WTC11 (cell line): Measurements from ENCODE around the gene PIK3C3. TPM values are rescaled to one million over a fixed set of nuclear protein-coding genes. Genes with fewer than 3 reads are reported as not detected.

Experiments used
- ARID4B ChIP-seq: sonication (generic); formaldehyde crosslinking; IDR thresholded peaks from 2 replicates; pipeline ENCODE4 v1.8.0; 2023; ENCODE audit warnings: missing genetic modification reagents, mild to moderate bottlenecking, borderline replicate concordance
- CBFB ChIP-seq: sonication (generic); formaldehyde crosslinking; IDR thresholded peaks from 2 replicates; pipeline ENCODE4 v1.8.1; 2022; ENCODE audit warnings: mild to moderate bottlenecking, low read depth, missing genetic modification reagents
- CTCF ChIP-seq: fragments of 200-600 bp; IDR thresholded peaks from 2 replicates; pipeline ENCODE4 v1.8.0; 2022; ENCODE audit warnings: antibody characterized with exemption
- JUN ChIP-seq: sonication (generic); formaldehyde crosslinking; IDR thresholded peaks from 2 replicates; pipeline ENCODE4 v1.8.0; 2023; ENCODE audit warnings: mild to moderate bottlenecking, missing genetic modification reagents
- KAT7 ChIP-seq: sonication (generic); formaldehyde crosslinking; IDR thresholded peaks from 2 replicates; pipeline ENCODE4 v1.8.1; 2023; ENCODE audit warnings: missing genetic modification reagents, mild to moderate bottlenecking, borderline replicate concordance
- PRRX2 ChIP-seq: fragments of 250-450 bp; sonication (Bioruptor Pico); IDR thresholded peaks from 2 replicates; pipeline ENCODE4 v1.8.0; 2021; ENCODE audit warnings: mild to moderate bottlenecking
- SMAD4 ChIP-seq: sonication (generic); formaldehyde crosslinking; IDR thresholded peaks from 2 replicates; pipeline ENCODE4 v1.8.0; 2022; ENCODE audit warnings: mild to moderate bottlenecking, missing genetic modification reagents
- SP1 ChIP-seq: sonication (generic); formaldehyde crosslinking; conservative IDR thresholded peaks from 2 replicates; pipeline ENCODE4 v1.8.1; 2022; ENCODE audit warnings: missing genetic modification reagents
- ZMAT4 ChIP-seq: fragments of 250-450 bp; sonication (Bioruptor Pico); IDR thresholded peaks from 2 replicates; pipeline ENCODE4 v1.9.0; 2021; ENCODE audit warnings: mild to moderate bottlenecking
- total RNA-seq: library from RNA; stranded (reverse); gene quantifications from 3 replicates; pipeline ENCODE4 v1.2.3, GENCODE V29; 2021
- TF ChIP-seq, protein P1 (sequence below): fragments of 250-450 bp; sonication (Bioruptor Pico); IDR thresholded peaks from 2 replicates; pipeline ENCODE4 v1.9.0; 2021; ENCODE audit warnings: mild to moderate bottlenecking, borderline replicate concordance
- TF ChIP-seq, protein P2 (sequence below): sonication (generic); formaldehyde crosslinking; IDR thresholded peaks from 2 replicates; pipeline ENCODE4 v1.8.1; 2023; ENCODE audit warnings: mild to moderate bottlenecking, moderate library complexity, missing genetic modification reagents
- TF ChIP-seq, protein P3 (sequence below): sonication (generic); formaldehyde crosslinking; IDR thresholded peaks from 2 replicates; pipeline ENCODE4 v1.8.1; 2022; ENCODE audit warnings: low read depth, mild to moderate bottlenecking, moderate library complexity, missing genetic modification reagents, borderline replicate concordance

PIK3C3 gene
- total RNA-seq, 1 experiment from 2014 or later = 40.4 TPM

DNA sequence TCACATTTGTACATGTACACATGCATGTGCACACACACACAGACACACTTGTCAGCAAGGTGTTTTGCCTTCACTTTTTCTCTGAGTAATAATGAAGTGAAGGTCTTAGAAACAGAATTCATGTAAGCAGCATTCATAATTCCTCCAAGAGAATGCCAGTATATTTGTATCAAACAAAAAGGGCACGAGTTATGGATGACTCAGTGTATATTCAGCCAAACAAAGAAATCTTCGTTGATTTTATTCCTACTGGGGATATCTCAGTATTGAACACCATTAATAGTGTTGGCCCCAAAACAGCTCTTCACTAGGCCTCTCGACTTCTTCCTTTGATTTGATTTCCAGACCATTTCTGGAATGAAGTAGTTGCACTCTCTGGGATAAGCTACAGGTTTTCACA is 125.3 kb downstream of the PIK3C3 start (continued):
- TF ChIP-seq, protein P1, sequence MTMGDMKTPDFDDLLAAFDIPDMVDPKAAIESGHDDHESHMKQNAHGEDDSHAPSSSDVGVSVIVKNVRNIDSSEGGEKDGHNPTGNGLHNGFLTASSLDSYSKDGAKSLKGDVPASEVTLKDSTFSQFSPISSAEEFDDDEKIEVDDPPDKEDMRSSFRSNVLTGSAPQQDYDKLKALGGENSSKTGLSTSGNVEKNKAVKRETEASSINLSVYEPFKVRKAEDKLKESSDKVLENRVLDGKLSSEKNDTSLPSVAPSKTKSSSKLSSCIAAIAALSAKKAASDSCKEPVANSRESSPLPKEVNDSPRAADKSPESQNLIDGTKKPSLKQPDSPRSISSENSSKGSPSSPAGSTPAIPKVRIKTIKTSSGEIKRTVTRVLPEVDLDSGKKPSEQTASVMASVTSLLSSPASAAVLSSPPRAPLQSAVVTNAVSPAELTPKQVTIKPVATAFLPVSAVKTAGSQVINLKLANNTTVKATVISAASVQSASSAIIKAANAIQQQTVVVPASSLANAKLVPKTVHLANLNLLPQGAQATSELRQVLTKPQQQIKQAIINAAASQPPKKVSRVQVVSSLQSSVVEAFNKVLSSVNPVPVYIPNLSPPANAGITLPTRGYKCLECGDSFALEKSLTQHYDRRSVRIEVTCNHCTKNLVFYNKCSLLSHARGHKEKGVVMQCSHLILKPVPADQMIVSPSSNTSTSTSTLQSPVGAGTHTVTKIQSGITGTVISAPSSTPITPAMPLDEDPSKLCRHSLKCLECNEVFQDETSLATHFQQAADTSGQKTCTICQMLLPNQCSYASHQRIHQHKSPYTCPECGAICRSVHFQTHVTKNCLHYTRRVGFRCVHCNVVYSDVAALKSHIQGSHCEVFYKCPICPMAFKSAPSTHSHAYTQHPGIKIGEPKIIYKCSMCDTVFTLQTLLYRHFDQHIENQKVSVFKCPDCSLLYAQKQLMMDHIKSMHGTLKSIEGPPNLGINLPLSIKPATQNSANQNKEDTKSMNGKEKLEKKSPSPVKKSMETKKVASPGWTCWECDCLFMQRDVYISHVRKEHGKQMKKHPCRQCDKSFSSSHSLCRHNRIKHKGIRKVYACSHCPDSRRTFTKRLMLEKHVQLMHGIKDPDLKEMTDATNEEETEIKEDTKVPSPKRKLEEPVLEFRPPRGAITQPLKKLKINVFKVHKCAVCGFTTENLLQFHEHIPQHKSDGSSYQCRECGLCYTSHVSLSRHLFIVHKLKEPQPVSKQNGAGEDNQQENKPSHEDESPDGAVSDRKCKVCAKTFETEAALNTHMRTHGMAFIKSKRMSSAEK (CRISPR knock-in tag) = no peak
- TF ChIP-seq JUN (CRISPR knock-in tag) = no peak
- TF ChIP-seq ZMAT4 (CRISPR knock-in tag) = no peak
- no peak for TF ChIP-seq KAT7
- TF ChIP-seq CBFB (CRISPR knock-in tag) = no peak
- TF ChIP-seq, protein P2, sequence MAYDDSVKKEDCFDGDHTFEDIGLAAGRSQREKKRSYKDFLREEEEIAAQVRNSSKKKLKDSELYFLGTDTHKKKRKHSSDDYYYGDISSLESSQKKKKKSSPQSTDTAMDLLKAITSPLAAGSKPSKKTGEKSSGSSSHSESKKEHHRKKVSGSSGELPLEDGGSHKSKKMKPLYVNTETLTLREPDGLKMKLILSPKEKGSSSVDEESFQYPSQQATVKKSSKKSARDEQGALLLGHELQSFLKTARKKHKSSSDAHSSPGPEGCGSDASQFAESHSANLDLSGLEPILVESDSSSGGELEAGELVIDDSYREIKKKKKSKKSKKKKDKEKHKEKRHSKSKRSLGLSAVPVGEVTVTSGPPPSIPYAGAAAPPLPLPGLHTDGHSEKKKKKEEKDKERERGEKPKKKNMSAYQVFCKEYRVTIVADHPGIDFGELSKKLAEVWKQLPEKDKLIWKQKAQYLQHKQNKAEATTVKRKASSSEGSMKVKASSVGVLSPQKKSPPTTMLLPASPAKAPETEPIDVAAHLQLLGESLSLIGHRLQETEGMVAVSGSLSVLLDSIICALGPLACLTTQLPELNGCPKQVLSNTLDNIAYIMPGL (CRISPR knock-in tag) = no peak
- TF ChIP-seq SMAD4 = no peak
- TF ChIP-seq PRRX2 = no peak
- TF ChIP-seq ARID4B (CRISPR knock-in tag) = no peak
- TF ChIP-seq CTCF = no peak
- no peak for TF ChIP-seq SP1 (CRISPR knock-in tag)
- TF ChIP-seq, protein P3, sequence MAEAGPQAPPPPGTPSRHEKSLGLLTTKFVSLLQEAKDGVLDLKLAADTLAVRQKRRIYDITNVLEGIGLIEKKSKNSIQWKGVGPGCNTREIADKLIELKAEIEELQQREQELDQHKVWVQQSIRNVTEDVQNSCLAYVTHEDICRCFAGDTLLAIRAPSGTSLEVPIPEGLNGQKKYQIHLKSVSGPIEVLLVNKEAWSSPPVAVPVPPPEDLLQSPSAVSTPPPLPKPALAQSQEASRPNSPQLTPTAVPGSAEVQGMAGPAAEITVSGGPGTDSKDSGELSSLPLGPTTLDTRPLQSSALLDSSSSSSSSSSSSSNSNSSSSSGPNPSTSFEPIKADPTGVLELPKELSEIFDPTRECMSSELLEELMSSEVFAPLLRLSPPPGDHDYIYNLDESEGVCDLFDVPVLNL (CRISPR knock-in tag) = no peak
